Muscle of back (tissue), 11 donors: ENCODE data around the gene CTNNA1. TPM values are rescaled to one million over a fixed set of nuclear protein-coding genes. Genes with fewer than 3 reads are reported as not detected.

Experiments used
- DNase-seq, 3 donors: peaks; one replicate each; pipeline versions ENCODE4 v3.0.0 to v3.0.0-alpha.2; 2013
- polyA plus RNA-seq, 10 donors: library from polyadenylated mRNA; unstranded; fragments of 120-200 nt; gene quantifications; one replicate each; pipeline ENCODE4 v1.2.1, GENCODE V29; 2013; ENCODE audit not compliant: insufficient read length in 10 of 10

The CTNNA1 gene
- polyA plus RNA-seq, 10 donors, result 235 to 327 (median 283) TPM

GRCh38 chr5:138945421-138946240 is 192.4 kb downstream of the CTNNA1 start:
- peak in 1 of 3 donors; percentile 35 for DNase-seq

DNA sequence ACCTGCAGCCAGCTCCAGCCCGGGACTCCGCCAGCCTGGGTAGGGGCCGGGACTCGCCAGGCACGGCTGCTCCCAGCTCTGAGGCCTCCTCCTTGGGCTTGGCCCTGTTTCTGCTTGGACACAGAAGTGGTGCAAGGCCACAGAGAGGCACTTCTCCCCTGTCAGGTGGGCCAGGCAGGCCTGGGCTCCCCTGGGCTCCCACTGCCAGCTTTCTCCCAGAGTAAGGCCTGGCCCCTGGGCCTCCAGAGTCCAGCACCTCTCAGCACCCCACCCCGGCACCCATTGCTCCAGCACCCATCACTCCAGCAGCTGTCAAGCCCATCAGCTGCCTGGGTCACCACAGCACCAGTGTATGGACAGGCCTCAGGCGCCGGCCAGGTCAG is 193.0 kb downstream of the CTNNA1 start:
- DNase-seq, result no peak

DNA sequence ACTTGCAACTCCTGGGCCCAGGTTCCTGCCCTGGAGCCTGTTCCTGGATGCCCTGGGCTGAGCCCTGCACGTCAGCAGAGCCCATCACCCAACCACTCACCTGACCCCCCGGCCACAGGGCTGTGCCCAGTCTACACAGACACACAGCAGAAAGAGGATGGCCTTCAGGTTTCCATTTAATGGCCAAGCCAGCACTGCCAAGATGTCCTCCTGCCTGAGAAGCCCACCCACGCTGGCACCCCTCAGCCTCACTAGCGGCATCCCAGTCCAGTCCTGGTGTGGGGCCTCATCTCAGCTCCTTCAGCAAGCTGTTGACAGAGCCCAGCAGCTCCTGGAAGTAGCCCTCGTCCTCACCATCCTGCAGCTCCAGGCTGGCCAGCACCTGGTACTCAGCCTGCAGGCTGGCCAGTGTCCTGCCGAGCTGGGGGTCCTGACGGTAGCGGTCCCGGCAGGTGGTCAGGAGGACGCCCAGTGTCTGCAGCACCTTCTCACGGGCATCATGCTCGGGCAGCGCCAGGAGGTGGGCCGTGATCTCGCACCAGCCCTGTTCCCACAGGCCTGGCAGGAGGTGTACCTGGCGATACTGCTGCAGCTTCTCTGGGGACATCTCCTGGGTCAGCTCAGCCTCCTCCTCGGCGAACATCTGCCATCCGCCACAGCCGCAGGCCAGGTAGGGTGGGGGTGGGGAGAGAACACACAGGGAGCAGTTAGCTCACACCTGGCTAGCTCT is 193.8 kb downstream of the CTNNA1 start:
- no peak for DNase-seq

DNA sequence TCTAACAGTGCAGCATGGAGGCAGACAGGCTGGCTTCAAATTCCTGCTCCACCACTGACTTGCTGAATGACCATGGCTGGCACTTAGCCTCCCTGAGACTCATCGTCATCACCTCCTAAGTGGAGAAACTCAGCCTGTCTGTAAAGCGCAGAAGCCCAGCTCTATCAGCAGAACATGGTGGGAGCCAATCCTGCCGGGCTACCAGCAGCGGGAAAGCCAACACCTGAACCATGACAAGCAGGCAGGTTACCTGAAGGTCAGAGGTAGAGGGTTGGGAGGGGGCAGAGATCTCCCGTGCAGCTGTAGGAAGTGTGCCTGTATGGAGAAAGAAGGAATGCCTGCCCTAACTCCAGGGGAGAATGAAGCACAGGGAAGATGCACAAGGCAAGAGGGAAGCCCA is 194.6 kb downstream of the CTNNA1 start:
- DNase-seq, result no peak

GRCh38 chr5:138948471-138949222 is 195.4 kb downstream of the CTNNA1 start:
- peak in 2 of 3 donors; percentile 27 to 63 for DNase-seq

GRCh38 chr5:138949223-138949574 is 196.0 kb downstream of the CTNNA1 start:
- no peak for DNase-seq

- DNase-seq, result no peak
Measured at GRCh38 chr5:138949988-138950387, 196.8 kb downstream of the CTNNA1 start.

GRCh38 chr5:138950421-138951031 is 197.3 kb downstream of the CTNNA1 start:
- no peak for DNase-seq

DNA sequence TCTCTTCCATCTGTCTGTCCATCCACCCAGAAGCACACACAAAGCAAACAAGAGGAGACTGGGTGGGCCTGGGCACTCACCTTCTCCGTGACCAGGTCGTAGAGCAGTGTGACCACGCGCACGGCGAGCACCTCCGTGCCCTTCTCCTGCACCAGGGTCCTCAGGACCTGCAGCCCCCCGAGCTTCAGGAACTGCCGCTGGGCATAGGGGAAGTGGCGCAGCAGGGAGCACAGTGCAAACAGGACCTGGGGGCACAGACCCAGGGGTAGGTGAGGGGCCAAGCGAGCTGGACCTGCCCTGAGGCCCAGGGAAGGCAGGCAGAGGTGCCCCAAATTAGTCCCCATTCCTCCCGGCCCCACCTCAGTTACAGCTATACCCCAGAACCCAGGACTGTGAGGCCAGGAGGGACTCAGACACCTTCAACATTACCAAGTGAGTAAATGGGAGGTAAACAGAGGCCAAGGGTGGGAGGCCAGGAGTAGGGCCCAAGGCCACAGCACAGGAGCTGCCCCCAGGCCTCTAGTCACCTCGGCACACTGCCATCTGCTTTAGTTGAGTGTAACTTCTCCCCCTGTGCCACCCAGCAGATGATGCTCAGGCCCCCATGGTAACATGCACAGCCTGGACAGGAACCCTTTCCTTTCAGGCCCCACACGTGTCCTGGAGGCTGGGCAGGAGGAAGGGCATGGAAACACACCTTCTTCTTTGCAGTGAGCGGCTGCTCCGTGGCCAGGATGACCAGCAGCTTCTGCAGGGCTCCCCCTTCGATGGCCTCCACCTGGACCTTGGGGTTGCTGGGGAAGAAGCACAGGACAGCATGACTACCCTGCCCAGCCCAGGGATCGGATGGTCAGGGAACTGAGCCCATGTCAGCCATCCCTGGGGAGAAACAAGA is 198.1 kb downstream of the CTNNA1 start:
- no peak for DNase-seq

- DNase-seq, result no peak
Measured at GRCh38 chr5:138951986-138952735, 198.9 kb downstream of the CTNNA1 start.

GRCh38 chr5:138952962-138953361 is 199.7 kb downstream of the CTNNA1 start:
- peak in 2 of 3 donors; percentile 33 to 43 for DNase-seq

DNA sequence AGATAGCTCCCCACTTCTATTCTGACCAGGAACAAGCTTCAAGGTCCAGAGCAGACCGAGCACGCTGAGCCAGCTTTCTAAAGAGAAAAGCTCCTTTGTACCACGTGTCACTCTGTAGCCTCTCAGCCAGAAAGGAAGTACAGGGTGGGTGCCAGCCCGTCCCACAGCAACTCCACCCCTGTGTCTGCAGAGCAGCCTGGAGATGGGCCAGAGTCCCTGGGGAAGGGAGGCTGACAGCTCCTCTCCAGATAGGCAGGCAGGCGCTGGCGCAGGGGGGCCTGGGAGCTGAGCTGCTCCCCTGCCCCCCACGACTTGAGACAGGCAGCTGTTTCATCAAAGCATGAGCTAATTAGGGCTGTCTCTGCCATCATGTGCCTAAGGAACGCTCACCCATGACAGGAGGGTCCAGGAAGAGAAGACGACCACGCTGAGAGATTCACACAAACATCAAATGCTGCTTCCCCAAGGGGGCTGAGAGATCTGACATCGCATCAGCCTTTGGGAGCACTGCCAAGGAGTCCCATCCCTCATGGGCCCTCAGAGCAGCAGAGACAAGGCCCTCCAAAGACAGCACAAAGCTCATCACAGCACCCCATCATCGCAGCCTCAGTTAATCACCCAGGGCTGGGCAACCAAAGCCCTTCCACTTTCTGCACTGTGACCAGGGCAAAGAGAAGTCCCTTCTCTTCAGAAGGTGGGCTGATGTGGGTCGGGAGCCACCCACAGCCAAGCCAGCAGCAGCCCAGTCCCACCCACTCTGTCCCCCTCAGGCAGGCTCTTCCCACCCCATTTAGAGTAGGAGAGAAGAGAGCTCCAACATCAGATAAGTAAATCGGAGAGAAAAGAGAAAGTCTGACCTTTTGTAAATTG is 200.4 kb downstream of the CTNNA1 start:
- DNase-seq, result peak; percentile 66 to 82 (median 71)

GRCh38 chr5:138954257-138955012 is 201.2 kb downstream of the CTNNA1 start:
- DNase-seq, result no peak

- peak; percentile 53 to 77 (median 70) for DNase-seq
Measured at GRCh38 chr5:138955013-138955660, 201.9 kb downstream of the CTNNA1 start.

- no peak for DNase-seq
Measured at GRCh38 chr5:138955671-138956295, 202.6 kb downstream of the CTNNA1 start.

DNA sequence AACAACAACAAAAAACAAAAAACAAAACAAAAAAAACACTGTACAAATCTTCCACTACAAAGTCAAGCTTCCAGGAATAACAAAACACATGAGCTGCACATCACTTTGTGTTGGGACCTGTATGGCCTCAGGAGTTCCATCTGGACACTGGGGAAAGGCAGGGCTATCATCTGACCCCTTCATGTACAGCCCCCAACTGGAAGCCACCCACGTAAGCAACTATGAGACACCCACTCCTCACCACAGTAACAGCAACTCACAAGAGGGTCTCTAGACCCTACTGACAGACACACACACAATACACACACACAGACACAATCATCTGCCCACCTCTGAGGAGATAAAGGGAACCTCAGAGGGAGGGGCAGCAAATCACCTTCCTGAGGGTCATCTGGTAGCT is 203.6 kb downstream of the CTNNA1 start:
- no peak for DNase-seq

DNA sequence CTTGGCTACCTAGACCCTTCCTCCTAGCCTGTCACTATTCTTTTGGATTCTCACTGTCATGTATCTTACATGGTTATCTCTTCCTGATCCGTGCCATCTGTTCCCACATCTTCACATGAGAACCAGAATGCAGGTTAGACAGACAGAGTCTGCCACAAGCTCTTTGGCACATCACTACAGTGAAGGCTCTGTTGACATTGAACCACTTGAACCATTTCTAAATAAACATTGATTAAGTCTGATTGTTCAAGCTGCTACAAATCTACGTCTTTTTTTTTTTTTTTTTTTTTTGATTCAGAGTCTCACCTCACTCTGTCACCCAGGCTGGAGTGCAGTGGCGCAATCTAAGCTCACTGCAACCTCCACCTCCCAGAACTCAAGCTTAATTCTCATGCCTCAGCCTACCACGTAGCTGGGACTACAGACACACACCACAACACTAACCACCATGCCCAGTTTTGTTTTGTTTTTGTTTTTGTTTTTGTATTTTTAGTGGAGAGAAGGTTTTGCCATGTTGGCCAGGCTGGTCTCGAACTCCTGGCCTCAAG is 207.0 kb downstream of the CTNNA1 start:
- DNase-seq, result no peak
